IMR-90 (cell line): ENCODE data around the gene KLHL8. TPM values are rescaled to one million over a fixed set of nuclear protein-coding genes. Genes with fewer than 3 reads are reported as not detected.
A peak's percentile ranks its signal among the peaks of the same experiment; 100 is the strongest.

Experiments used
- ATAC-seq: fragments of 200-7000 bp; cut with Tn5 transposase; 2 replicates; pipeline ENCODE4 v1.9.1; 2020; ENCODE audit warnings: low read depth, mild to moderate bottlenecking, moderate library complexity
- BruUV-seq: library from RNA; stranded (reverse); fragments of 400-500 nt; replicated peaks from 2 replicates; lab custom pipeline; 2021; lab: Mats Ljungman, UMichigan
- CTCF ChIA-PET: fragments of 300-600 bp; formaldehyde crosslinking; extraction: SDS; loops from one replicate; lab custom pipeline; 2021; ENCODE audit warnings: antibody characterized with exemption; lab: Yijun Ruan, JAX
- POLR2A ChIA-PET: fragments of 300-600 bp; sonication (Branson Sonifier 250); formaldehyde crosslinking; loops from one replicate; lab custom pipeline; 2022; ENCODE audit warnings: antibody characterized with exemption; ENCODE audit not compliant: unreplicated experiment; lab: Charles Lee
- DNase-seq: peaks from one replicate; pipeline ENCODE4 v3.0.0; 2013
- H2AFZ ChIP-seq: replicated peaks from 2 replicates; pipeline ENCODE3; 2013; ENCODE audit warnings: low read length, mild to moderate bottlenecking; ENCODE audit not compliant: poor library complexity
- H2AK5ac ChIP-seq: 2 replicates; pipeline ENCODE4 v1.6.1; 2013; ENCODE audit warnings: low read depth, low read length, inconsistent platforms
- H2AK9ac ChIP-seq: replicated peaks from 2 replicates; pipeline ENCODE3; 2013; ENCODE audit warnings: mild to moderate bottlenecking, low read depth, low read length, moderate library complexity; ENCODE audit not compliant: poor library complexity
- H2BK120ac ChIP-seq: 2 replicates; pipeline ENCODE4 v1.6.1; 2013; ENCODE audit warnings: low read depth, low read length, inconsistent platforms
- H2BK15ac ChIP-seq: 3 replicates; pipeline ENCODE4 v1.6.1; 2013; ENCODE audit warnings: low read depth, low read length, inconsistent platforms
- H2BK20ac ChIP-seq: 2 replicates; pipeline ENCODE4 v1.6.1; 2013; ENCODE audit warnings: low read depth, mild to moderate bottlenecking, inconsistent platforms, low read length, moderate library complexity
- H2BK5ac ChIP-seq: 2 replicates; pipeline ENCODE4 v1.6.1; 2013; ENCODE audit warnings: mild to moderate bottlenecking, low read depth, low read length, inconsistent platforms; ENCODE audit not compliant: poor library complexity, severe bottlenecking
- H3K14ac ChIP-seq: replicated peaks from 2 replicates; pipeline ENCODE4 v1.6.1; 2013; ENCODE audit warnings: low read depth, low read length, inconsistent platforms
- H3K18ac ChIP-seq: 2 replicates; pipeline ENCODE4 v1.6.1; 2013; ENCODE audit warnings: low read depth, low read length, control low read depth
- H3K23ac ChIP-seq: 2 replicates; pipeline ENCODE4 v1.6.1; 2013; ENCODE audit warnings: low read depth, low read length, inconsistent platforms
- H3K27ac ChIP-seq: 2 replicates; pipeline ENCODE4 v1.5.1; 2013; ENCODE audit warnings: mild to moderate bottlenecking, control low read depth, low read length; ENCODE audit not compliant: insufficient read depth
- H3K27me3 ChIP-seq: 2 replicates; pipeline ENCODE4 v1.6.1; 2013; ENCODE audit warnings: low read length; ENCODE audit not compliant: control insufficient read depth, insufficient read depth
- H3K36me3 ChIP-seq: 2 replicates; pipeline ENCODE4 v1.6.1; 2013; ENCODE audit warnings: low read length, mixed read lengths; ENCODE audit not compliant: control insufficient read depth, insufficient read depth
- H3K4ac ChIP-seq: 2 replicates; pipeline ENCODE4 v1.6.1; 2013; ENCODE audit warnings: low read depth, low read length, inconsistent platforms
- H3K4me1 ChIP-seq: 2 replicates; pipeline ENCODE4 v1.6.1; 2013; ENCODE audit warnings: low read length, mixed read lengths; ENCODE audit not compliant: control insufficient read depth, insufficient read depth
- H3K4me2 ChIP-seq: 2 replicates; pipeline ENCODE4 v1.6.1; 2013; ENCODE audit warnings: low read depth, mild to moderate bottlenecking, control low read depth, low read length, moderate library complexity
- H3K4me3 ChIP-seq: 2 replicates; pipeline ENCODE4 v1.5.1; 2013; ENCODE audit warnings: low read depth, mild to moderate bottlenecking, control low read depth, low read length, moderate library complexity; ENCODE audit not compliant: insufficient read depth
- H3K56ac ChIP-seq: 2 replicates; pipeline ENCODE4 v1.6.1; 2013; ENCODE audit warnings: low read length, inconsistent platforms; ENCODE audit not compliant: insufficient read depth; ENCODE audit errors: extremely low read depth
- H3K79me1 ChIP-seq, 2 experiments: 2 replicates each; pipeline ENCODE4 v1.6.1; 2013; ENCODE audit warnings: low read length in 2 of 2, inconsistent platforms in 1 of 2, low read depth in 1 of 2
- H3K9ac ChIP-seq: 2 replicates; pipeline ENCODE4 v1.6.1; 2013; ENCODE audit warnings: low read depth, low read length, control low read depth
- H3K9me1 ChIP-seq: 2 replicates; pipeline ENCODE4 v1.6.1; 2013; ENCODE audit warnings: low read length, inconsistent platforms; ENCODE audit not compliant: insufficient read depth
- H3K9me3 ChIP-seq: 2 replicates; pipeline ENCODE4 v1.6.1; 2013; ENCODE audit warnings: low read length; ENCODE audit not compliant: control insufficient read depth, insufficient read depth
- H4K20me1 ChIP-seq: 2 replicates; pipeline ENCODE4 v1.6.1; 2013; ENCODE audit warnings: low read length, inconsistent platforms; ENCODE audit not compliant: insufficient read depth
- H4K5ac ChIP-seq: 2 replicates; pipeline ENCODE4 v1.6.1; 2013; ENCODE audit warnings: mild to moderate bottlenecking, low read depth, low read length, control low read depth
- H4K8ac ChIP-seq, 2 experiments: 2 replicates each; pipeline ENCODE4 v1.6.1; 2013; ENCODE audit warnings: low read depth in 2 of 2, low read length in 2 of 2, control low read depth in 1 of 2, inconsistent platforms in 1 of 2
- H4K91ac ChIP-seq: 2 replicates; pipeline ENCODE4 v1.6.1; 2013; ENCODE audit warnings: low read depth, low read length, inconsistent platforms; ENCODE audit not compliant: insufficient read depth
- BHLHE40 ChIP-seq: fragments of 150-350 bp; IDR thresholded peaks from 2 replicates; pipeline ENCODE4 v1.6.1; 2016; ENCODE audit warnings: mild to moderate bottlenecking, low read depth, low read length
- CEBPB ChIP-seq: IDR thresholded peaks from 2 replicates; pipeline ENCODE4 v1.6.1; 2012; ENCODE audit warnings: low read depth, low read length, improper control_type of control experiment
- CHD1 ChIP-seq: IDR thresholded peaks from 2 replicates; pipeline ENCODE4 v1.6.1; 2012; ENCODE audit warnings: low read depth, low read length, improper control_type of control experiment
- FOS ChIP-seq: fragments of 150-350 bp; IDR thresholded peaks from 2 replicates; pipeline ENCODE4 v1.6.1; 2016; ENCODE audit warnings: low read depth, low read length
- MAFK ChIP-seq: IDR thresholded peaks from 2 replicates; pipeline ENCODE4 v1.6.1; 2012; ENCODE audit warnings: low read depth, low read length, improper control_type of control experiment
- MAZ ChIP-seq: IDR thresholded peaks from 2 replicates; pipeline ENCODE4 v1.6.1; 2012; ENCODE audit warnings: low read depth, mild to moderate bottlenecking, low read length, improper control_type of control experiment, moderate library complexity, borderline replicate concordance
- MXI1 ChIP-seq: IDR thresholded peaks from 2 replicates; pipeline ENCODE4 v1.6.1; 2012; ENCODE audit warnings: low read depth, mild to moderate bottlenecking, low read length, moderate library complexity, borderline replicate concordance
- NFE2L2 ChIP-seq: fragments of 150-350 bp; IDR thresholded peaks from 2 replicates; pipeline ENCODE4 v1.6.1; 2016; ENCODE audit warnings: low read depth, mild to moderate bottlenecking, low read length
- POLR2A ChIP-seq: IDR thresholded peaks from 2 replicates; pipeline ENCODE4 v1.6.1; 2012; ENCODE audit warnings: mild to moderate bottlenecking, low read depth, low read length
- RAD21 ChIP-seq: IDR thresholded peaks from 2 replicates; pipeline ENCODE4 v1.6.1; 2012; ENCODE audit warnings: low read length, improper control_type of control experiment
- RCOR1 ChIP-seq: IDR thresholded peaks from 2 replicates; pipeline ENCODE4 v1.6.1; 2012; ENCODE audit warnings: mild to moderate bottlenecking, low read length, improper control_type of control experiment; ENCODE audit not compliant: insufficient replicate concordance
- RFX5 ChIP-seq: IDR thresholded peaks from 2 replicates; pipeline ENCODE4 v1.8.0; 2012; ENCODE audit warnings: low read depth, mild to moderate bottlenecking, low read length, moderate library complexity
- SMC3 ChIP-seq: fragments of 150-350 bp; IDR thresholded peaks from 2 replicates; pipeline ENCODE4 v1.6.1; 2016; ENCODE audit warnings: low read depth, mild to moderate bottlenecking, antibody characterized with exemption, low read length, moderate library complexity
- WGBS, 2 experiments: methylation state at CpG; one replicate each; pipeline versions ENCODE4 v1.1.5 to v1.1.7; 2013; ENCODE audit warnings: missing lambda C conversion rate in 2 of 2; ENCODE audit not compliant: insufficient read length in 1 of 2; ENCODE audit errors: extremely low coverage in 2 of 2; 5-methylcytosine and 5-hydroxymethylcytosine counted together
- dilution Hi-C: fragments of 300-500 bp; cut with HindIII; formaldehyde crosslinking; loops from one replicate; pipeline ENCODE4 v1.14.3; 2018; ENCODE audit warnings: low sequenced_read_pairs; ENCODE audit not compliant: unreplicated experiment
- in situ Hi-C: fragments of 300-500 bp; cut with MboI; formaldehyde crosslinking; loops from 3 replicates; pipeline ENCODE4 v1.14.3; 2019; ENCODE audit warnings: low sequenced_read_pairs, inconsistent platforms, mixed read lengths
- intact Hi-C: fragments of 100-400 bp; cut with micrococcal nuclease; formaldehyde crosslinking; loops from 2 replicates; pipeline ENCODE4 v1.10.0; 2022
- polyA plus RNA-seq, 3 experiments: library from polyadenylated mRNA; depleted of rRNA; stranded (reverse); fragments of >200 nt; gene quantifications; 2 replicates each; pipeline ENCODE4 v1.2.3, GENCODE V29; 2012; ENCODE audit warnings: low replicate concordance in 1 of 3
- total RNA-seq: library from RNA; depleted of rRNA; stranded (reverse); fragments of >200 nt; gene quantifications from 2 replicates; pipeline ENCODE4 v1.2.3, GENCODE V29; 2012
- TF ChIP-seq, protein P1 (sequence below): fragments of 150-350 bp; IDR thresholded peaks from 2 replicates; pipeline ENCODE4 v1.6.1; 2016; ENCODE audit warnings: low read depth, mild to moderate bottlenecking, low read length, moderate library complexity, borderline replicate concordance
- TF ChIP-seq, protein P2 (sequence below): conservative IDR thresholded peaks from 2 replicates; pipeline ENCODE4 v1.5.1; 2012; ENCODE audit warnings: mild to moderate bottlenecking, low read depth, low read length, improper control_type of control experiment
- TF ChIP-seq, protein P3 (sequence below): fragments of 150-350 bp; IDR thresholded peaks from 2 replicates; pipeline ENCODE4 v1.6.1; 2017; ENCODE audit warnings: mild to moderate bottlenecking, antibody characterized with exemption, low read length, low read depth

The KLHL8 gene
- total and polyA plus RNA-seq, 2 of the 4 experiments (the other 2 are of a cell fraction): 3.1 to 9.5 TPM

GRCh38 chr4:87270144-87270543 lies 49.7 kb upstream of the KLHL8 start:
- H3K36me3 ChIP-seq: no peaks in the 10 kb centered on the region
- peaks cover 11% of the 10 kb centered on the region for H3K27me3 ChIP-seq
- no peak overlapping the region for H3K27ac ChIP-seq
- no peak for TF ChIP-seq RFX5
- peak; percentile 65 for TF ChIP-seq RAD21
- TF ChIP-seq, protein P1, sequence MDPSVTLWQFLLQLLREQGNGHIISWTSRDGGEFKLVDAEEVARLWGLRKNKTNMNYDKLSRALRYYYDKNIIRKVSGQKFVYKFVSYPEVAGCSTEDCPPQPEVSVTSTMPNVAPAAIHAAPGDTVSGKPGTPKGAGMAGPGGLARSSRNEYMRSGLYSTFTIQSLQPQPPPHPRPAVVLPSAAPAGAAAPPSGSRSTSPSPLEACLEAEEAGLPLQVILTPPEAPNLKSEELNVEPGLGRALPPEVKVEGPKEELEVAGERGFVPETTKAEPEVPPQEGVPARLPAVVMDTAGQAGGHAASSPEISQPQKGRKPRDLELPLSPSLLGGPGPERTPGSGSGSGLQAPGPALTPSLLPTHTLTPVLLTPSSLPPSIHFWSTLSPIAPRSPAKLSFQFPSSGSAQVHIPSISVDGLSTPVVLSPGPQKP: no peak
- TF ChIP-seq CEBPB: no peak
- no peak for TF ChIP-seq RCOR1
- TF ChIP-seq POLR2A: no peak
- TF ChIP-seq BHLHE40: no peak
- TF ChIP-seq, protein P2, sequence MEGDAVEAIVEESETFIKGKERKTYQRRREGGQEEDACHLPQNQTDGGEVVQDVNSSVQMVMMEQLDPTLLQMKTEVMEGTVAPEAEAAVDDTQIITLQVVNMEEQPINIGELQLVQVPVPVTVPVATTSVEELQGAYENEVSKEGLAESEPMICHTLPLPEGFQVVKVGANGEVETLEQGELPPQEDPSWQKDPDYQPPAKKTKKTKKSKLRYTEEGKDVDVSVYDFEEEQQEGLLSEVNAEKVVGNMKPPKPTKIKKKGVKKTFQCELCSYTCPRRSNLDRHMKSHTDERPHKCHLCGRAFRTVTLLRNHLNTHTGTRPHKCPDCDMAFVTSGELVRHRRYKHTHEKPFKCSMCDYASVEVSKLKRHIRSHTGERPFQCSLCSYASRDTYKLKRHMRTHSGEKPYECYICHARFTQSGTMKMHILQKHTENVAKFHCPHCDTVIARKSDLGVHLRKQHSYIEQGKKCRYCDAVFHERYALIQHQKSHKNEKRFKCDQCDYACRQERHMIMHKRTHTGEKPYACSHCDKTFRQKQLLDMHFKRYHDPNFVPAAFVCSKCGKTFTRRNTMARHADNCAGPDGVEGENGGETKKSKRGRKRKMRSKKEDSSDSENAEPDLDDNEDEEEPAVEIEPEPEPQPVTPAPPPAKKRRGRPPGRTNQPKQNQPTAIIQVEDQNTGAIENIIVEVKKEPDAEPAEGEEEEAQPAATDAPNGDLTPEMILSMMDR: peak; percentile 64
- no peak for TF ChIP-seq NFE2L2
- TF ChIP-seq MXI1: no peak
- no peak for TF ChIP-seq CHD1
- TF ChIP-seq MAZ: no peak
- TF ChIP-seq MAFK: no peak
- TF ChIP-seq SMC3: peak; percentile 44; the same call in 1 of the 2 replicates
- no peak for TF ChIP-seq FOS
- TF ChIP-seq, protein P3, sequence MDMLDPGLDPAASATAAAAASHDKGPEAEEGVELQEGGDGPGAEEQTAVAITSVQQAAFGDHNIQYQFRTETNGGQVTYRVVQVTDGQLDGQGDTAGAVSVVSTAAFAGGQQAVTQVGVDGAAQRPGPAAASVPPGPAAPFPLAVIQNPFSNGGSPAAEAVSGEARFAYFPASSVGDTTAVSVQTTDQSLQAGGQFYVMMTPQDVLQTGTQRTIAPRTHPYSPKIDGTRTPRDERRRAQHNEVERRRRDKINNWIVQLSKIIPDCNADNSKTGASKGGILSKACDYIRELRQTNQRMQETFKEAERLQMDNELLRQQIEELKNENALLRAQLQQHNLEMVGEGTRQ: no peak
- H2BK20ac ChIP-seq: no peak overlapping the region
- H2AK9ac ChIP-seq: no peak overlapping the region
- H3K56ac ChIP-seq: no peak overlapping the region
- peak; percentile 52 for DNase-seq
- H4K91ac ChIP-seq: no peak overlapping the region
- no peak overlapping the region for H3K4me2 ChIP-seq
- no peak overlapping the region for H4K8ac ChIP-seq
- no peak overlapping the region for H2BK120ac ChIP-seq
- no peak overlapping the region for H3K9ac ChIP-seq
- no peak overlapping the region for H2BK15ac ChIP-seq
- H3K4me3 ChIP-seq: no peak overlapping the region
- no peak overlapping the region for H4K5ac ChIP-seq
- ChIA-PET POLR2A (no interaction called here), CTCF (interaction anchor here (0.5 to 0.6 kb wide), 2 partner anchors 212 to 651 kb away, joined by 3 read pairs; no protein-coding TSS in a partner anchor)
- no peak overlapping the region for H2AFZ ChIP-seq
- no peaks in the 10 kb centered on the region for H3K4me1 ChIP-seq
- intact Hi-C loops (loop anchor here (1.0 to 2.0 kb wide), 3 partner anchors 196 to 579 kb away; no protein-coding TSS in a partner anchor), in situ Hi-C loops (loop anchor here (5.0 kb wide), 1 partner anchor 197 kb away; no protein-coding TSS in a partner anchor), dilution Hi-C loops (no loop called here)
- ATAC-seq: peak; percentile 87
- H2AK5ac ChIP-seq: no peak overlapping the region
- H2BK5ac ChIP-seq: no peak overlapping the region
- no TSS peak for BruUV-seq
- H3K14ac ChIP-seq: no peak overlapping the region
- no peaks in the 10 kb centered on the region for H3K9me1 ChIP-seq
- no peaks in the 10 kb centered on the region for H3K79me1 ChIP-seq
- H3K4ac ChIP-seq: no peak overlapping the region
- no CpG with 5 or more reads among the region's 3 CpGs for WGBS, 2 experiments
- H3K23ac ChIP-seq: no peak overlapping the region
- no peak overlapping the region for H3K18ac ChIP-seq
- H3K9me3 ChIP-seq: no peaks in the 10 kb centered on the region
- H4K20me1 ChIP-seq: no peaks in the 10 kb centered on the region
